Midbrain (tissue), 1 donor: ENCODE data around the gene MAML1.
"Not testable (repeated sequence)": the region's sequence is repeated elsewhere in the genome, so short reads cannot be mapped to it uniquely, and the experiment has no call there.

Experiments
- DNase-seq: peaks from one replicate; lab custom pipeline; 2025; lab: John Stamatoyannopoulos, UW

The MAML1 gene

GRCh38 chr5:179732918-179733771, 523 bp downstream of the MAML1 start:
- DNase-seq, result peak; percentile 48

GRCh38 chr5:179733772-179734126, 1.1 kb downstream of the MAML1 start:
- no peak for DNase-seq

GRCh38 chr5:179734536-179735164, 2.0 kb downstream of the MAML1 start:
- no peak for DNase-seq

- DNase-seq, result no peak
Observed at GRCh38 chr5:179738742-179739141, 6.1 kb downstream of the MAML1 start.

- DNase-seq, result not testable (repeated sequence)
Observed at GRCh38 chr5:179744106-179744505, 11.5 kb downstream of the MAML1 start.

GRCh38 chr5:179746872-179747271, 14.2 kb downstream of the MAML1 start:
- no peak for DNase-seq

GRCh38 chr5:179747811-179748210, 15.2 kb downstream of the MAML1 start:
- DNase-seq, result no peak

- no peak for DNase-seq
Observed at GRCh38 chr5:179749857-179750508, 17.4 kb downstream of the MAML1 start.

GRCh38 chr5:179753971-179754370, 21.3 kb downstream of the MAML1 start:
- no peak for DNase-seq

- no peak for DNase-seq
Observed at GRCh38 chr5:179755022-179755421, 22.4 kb downstream of the MAML1 start.

GRCh38 chr5:179758955-179759354, 26.3 kb downstream of the MAML1 start:
- no peak for DNase-seq

- DNase-seq, result no peak
Observed at GRCh38 chr5:179759581-179760551, 27.2 kb downstream of the MAML1 start.

- no peak for DNase-seq
Observed at GRCh38 chr5:179762079-179762780, 29.6 kb downstream of the MAML1 start.

GRCh38 chr5:179762781-179763176, 30.2 kb downstream of the MAML1 start:
- no peak for DNase-seq

- DNase-seq, result peak; percentile 56
Observed at GRCh38 chr5:179763215-179763945, 30.8 kb downstream of the MAML1 start.

GRCh38 chr5:179764056-179764455, 31.4 kb downstream of the MAML1 start:
- no peak for DNase-seq

GRCh38 chr5:179765400-179765799, 32.8 kb downstream of the MAML1 start:
- no peak for DNase-seq

GRCh38 chr5:179766021-179766725, 33.6 kb downstream of the MAML1 start:
- DNase-seq, result no peak

GRCh38 chr5:179766726-179767455, 34.3 kb downstream of the MAML1 start:
- DNase-seq, result no peak
